ENCODE measurements around the gene NT5C3B.
"Not testable (repeated sequence)": the region's sequence is repeated elsewhere in the genome, so short reads cannot be mapped to it uniquely, and the experiment has no call there.

GRCh38 chr17:41839448-41839847, 3.4 kb upstream of the NT5C3B start:
- not testable (repeated sequence) for TF ChIP-seq TAF1 (IDR thresholded peaks at IDR 0.05; ENCODE audit: low read depth); CTCF (IDR thresholded peaks at IDR 0.05; ENCODE audit: poor library complexity, severe bottlenecking)

Measured in neural cell (in vitro differentiated cells).